Inflammatory macrophage treated with lipopolysaccharide for 1 hour (primary cell): ENCODE results near the gene CENPM.

Experiments
- DNase-seq, 2 donors: peaks; one replicate each; pipeline ENCODE4 v3.0.0-alpha.2; 2020 to 2022

CENPM gene

GRCh38 chr22:41891407-41891806 lies 55.5 kb downstream of the CENPM start:
- no peak for DNase-seq
